ENCODE measurements around the gene TMEM92. TPM values are rescaled to one million over a fixed set of nuclear protein-coding genes. Genes with fewer than 3 reads are reported as not detected.

Gene TMEM92
- total RNA-seq, 1 donor from 2014 or later: not detected

GRCh38 chr17:50276588-50277356 is 2.5 kb downstream of the TMEM92 start:
- intact Hi-C loops (cut with micrococcal nuclease): no loop called here

GRCh38 chr17:50277357-50277754 is 3.1 kb downstream of the TMEM92 start:
- POLR2A ChIA-PET: no interaction called here
- no peaks in the 10 kb centered on the region for H3K36me3 Mint-ChIP-seq (ENCODE audit: low read depth)
- ATAC-seq (ENCODE audit: low read depth) (no peak), DNase-seq (no peak)
- peaks cover 9% of the 10 kb centered on the region for H3K4me1 Mint-ChIP-seq
- H3K9me3 Mint-ChIP-seq: no peaks in the 10 kb centered on the region
- intact Hi-C loops (cut with micrococcal nuclease): no loop called here
- peaks cover 53% of the 10 kb centered on the region for H3K27me3 Mint-ChIP-seq
- H3K4me3 Mint-ChIP-seq: no peak overlapping the region
- TF ChIP-seq CTCF (IDR thresholded peaks at IDR 0.05): no peak
- H3K27ac Mint-ChIP-seq: no peak overlapping the region
- CTCF ChIA-PET: no interaction called here

More at GRCh38 chr17:50276588-50277356, 2.5 kb downstream of the TMEM92 start:
- Mint-ChIP-seq H3K27ac (no peak overlapping the region), H3K27me3 (peaks cover 52% of the 10 kb centered on the region), H3K36me3 (ENCODE audit: low read depth) (no peaks in the 10 kb centered on the region), H3K4me1 (peaks cover 9% of the 10 kb centered on the region), H3K4me3 (no peak overlapping the region), H3K9me3 (no peaks in the 10 kb centered on the region)
- ChIA-PET POLR2A (interaction anchor here (0.6 kb wide), 1 partner anchor 66 kb away, joined by 5 read pairs; no protein-coding TSS in a partner anchor), CTCF (no interaction called here)
- DNase-seq: no peak
- TF ChIP-seq CTCF (IDR thresholded peaks at IDR 0.05): no peak
- no peak for ATAC-seq (ENCODE audit: low read depth)

DNA sequence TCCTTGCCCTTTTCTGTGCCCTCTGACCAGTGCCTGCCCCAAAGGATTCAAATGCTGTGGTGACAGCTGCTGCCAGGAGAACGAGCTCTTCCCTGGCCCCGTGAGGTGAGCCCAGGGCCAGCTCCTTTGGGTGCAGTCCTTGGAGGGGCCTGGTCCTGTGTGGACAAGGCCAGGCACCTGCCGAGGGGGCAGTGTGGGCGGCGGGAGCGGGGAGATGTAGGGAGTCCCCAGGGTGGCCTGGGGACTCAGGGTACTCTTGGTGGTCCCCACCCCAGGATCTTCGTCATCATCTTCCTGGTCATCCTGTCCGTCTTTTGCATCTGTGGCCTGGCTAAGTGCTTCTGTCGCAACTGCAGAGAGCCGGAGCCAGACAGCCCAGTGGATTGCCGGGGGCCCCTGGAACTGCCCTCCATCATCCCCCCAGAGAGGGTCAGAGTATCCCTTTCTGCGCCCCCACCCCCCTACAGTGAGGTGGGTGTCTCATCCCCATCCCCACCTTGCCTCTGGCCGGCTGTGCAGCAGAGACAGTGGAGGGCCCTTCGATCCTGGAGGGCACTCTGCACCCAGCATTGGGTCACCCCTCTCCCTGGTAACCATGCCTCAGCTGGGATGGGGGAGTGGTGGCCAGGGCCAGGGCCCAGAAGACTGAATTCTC is 4.4 kb downstream of the TMEM92 start:
- H3K9me3 Mint-ChIP-seq: no peaks in the 10 kb centered on the region
- ChIA-PET POLR2A (no interaction called here), CTCF (interaction anchor here (1.1 kb wide), 1 partner anchor 10 kb away, joined by 3 read pairs; no protein-coding TSS in a partner anchor)
- intact Hi-C loops (cut with micrococcal nuclease): no loop called here
- no peaks in the 10 kb centered on the region for H3K36me3 Mint-ChIP-seq (ENCODE audit: low read depth)
- peaks cover 53% of the 10 kb centered on the region for H3K27me3 Mint-ChIP-seq
- H3K4me1 Mint-ChIP-seq: peaks cover 3% of the 10 kb centered on the region
- no peak for DNase-seq
- no peak for ATAC-seq (ENCODE audit: low read depth)
- H3K27ac Mint-ChIP-seq: no peak overlapping the region
- no peak for TF ChIP-seq CTCF (IDR thresholded peaks at IDR 0.05)
- no peak overlapping the region for H3K4me3 Mint-ChIP-seq

- TF ChIP-seq CTCF (IDR thresholded peaks at IDR 0.05): no peak
- Mint-ChIP-seq H3K4me1 (peaks cover 3% of the 10 kb centered on the region), H3K36me3 (ENCODE audit: low read depth) (no peaks in the 10 kb centered on the region), H3K27me3 (peaks cover 53% of the 10 kb centered on the region), H3K4me3 (no peak overlapping the region), H3K9me3 (no peaks in the 10 kb centered on the region), H3K27ac (no peak overlapping the region)
- no peak for ATAC-seq (ENCODE audit: low read depth)
- intact Hi-C loops (cut with micrococcal nuclease): no loop called here
- no peak for DNase-seq
- ChIA-PET CTCF (interaction anchor here (1.1 kb wide), 1 partner anchor 10 kb away, joined by 3 read pairs; no protein-coding TSS in a partner anchor), POLR2A (no interaction called here)
These were observed 4.9 kb downstream of the TMEM92 start for GRCh38 chr17:50279181-50279526.

GRCh38 chr17:50279639-50280038 is 5.4 kb downstream of the TMEM92 start:
- Mint-ChIP-seq H3K27ac (no peak overlapping the region), H3K36me3 (ENCODE audit: low read depth) (no peaks in the 10 kb centered on the region), H3K9me3 (no peaks in the 10 kb centered on the region), H3K27me3 (peaks cover 53% of the 10 kb centered on the region), H3K4me3 (no peak overlapping the region), H3K4me1 (peaks cover 3% of the 10 kb centered on the region)
- no peak for TF ChIP-seq CTCF (IDR thresholded peaks at IDR 0.05)
- ChIA-PET POLR2A (no interaction called here), CTCF (no interaction called here)
- no peak for DNase-seq
- no peak for ATAC-seq (ENCODE audit: low read depth)
- intact Hi-C loops (cut with micrococcal nuclease): no loop called here

Measured in activated B cell treated with CpG ODN at 0.5 μM for 24 hours (primary cell).